GM18868 (cell line): ENCODE data around the gene RSKR.
"Not testable (repeated sequence)": the region's sequence is repeated elsewhere in the genome, so short reads cannot be mapped to it uniquely, and the experiment has no call there.

ENCODE experiments used
- ATAC-seq: cut with Tn5 transposase; IDR thresholded peaks from one replicate; pipeline ENCODE4 v1.9.1; 2021; ENCODE audit warnings: mild to moderate bottlenecking, moderate library complexity; ENCODE audit not compliant: unreplicated experiment

The RSKR gene

DNA sequence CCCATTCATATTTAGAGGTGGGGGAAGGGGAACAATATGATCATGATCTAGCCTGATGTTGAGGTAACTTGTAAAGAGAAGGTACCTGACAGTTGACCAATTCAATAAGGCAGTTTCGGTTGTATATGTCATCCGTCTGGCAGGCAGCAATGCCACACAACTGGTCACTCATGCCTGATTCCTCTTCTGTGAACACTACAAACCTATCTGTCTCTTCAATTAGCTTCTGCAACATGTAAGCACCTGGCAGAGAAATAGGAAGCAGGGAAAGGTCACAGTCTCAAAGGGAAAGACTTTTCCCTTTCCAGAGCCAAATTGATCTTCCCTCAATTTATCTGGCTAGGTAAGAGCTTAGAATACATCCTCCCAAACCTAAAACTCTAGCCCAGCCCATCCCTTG lies 10.2 kb upstream of the RSKR start:
- no peak for ATAC-seq

DNA sequence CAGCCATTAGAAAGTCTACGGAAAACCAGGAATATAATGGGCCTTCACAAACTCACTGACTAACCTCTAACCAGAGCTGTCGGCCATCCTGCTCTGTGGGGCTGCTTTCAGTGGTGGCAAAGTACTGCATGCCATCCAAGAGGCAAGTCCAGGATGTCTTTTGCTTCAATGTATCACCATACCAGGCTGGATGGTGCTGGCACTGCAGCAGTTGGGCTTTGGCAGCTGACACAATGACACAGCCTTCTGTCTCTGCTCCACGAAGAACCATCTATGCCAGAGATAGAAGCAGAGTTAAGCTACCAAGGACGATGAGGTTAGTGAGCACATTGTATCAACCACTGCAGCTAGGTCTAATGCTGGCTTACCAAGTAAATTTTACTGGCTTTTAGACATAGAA lies 9.7 kb upstream of the RSKR start:
- no peak for ATAC-seq

DNA sequence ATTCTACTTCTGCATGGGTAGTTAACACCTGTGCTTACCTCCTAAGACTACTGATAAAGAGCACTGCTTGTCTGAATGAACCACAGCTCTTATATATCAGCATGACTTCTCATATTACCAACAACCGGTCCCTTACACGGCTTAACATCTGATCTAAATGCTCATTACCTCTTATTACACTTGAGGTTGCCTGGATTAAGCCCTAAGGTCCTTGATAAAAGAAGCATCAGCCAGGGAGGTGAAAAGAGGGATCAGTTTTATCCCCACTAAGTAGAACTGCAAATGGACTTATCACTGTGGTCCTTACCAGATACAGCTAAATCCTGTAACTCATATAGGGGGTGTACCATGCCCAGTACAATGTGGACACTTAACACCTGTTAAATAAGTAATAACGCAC lies 8.2 kb upstream of the RSKR start:
- no peak for ATAC-seq

DNA sequence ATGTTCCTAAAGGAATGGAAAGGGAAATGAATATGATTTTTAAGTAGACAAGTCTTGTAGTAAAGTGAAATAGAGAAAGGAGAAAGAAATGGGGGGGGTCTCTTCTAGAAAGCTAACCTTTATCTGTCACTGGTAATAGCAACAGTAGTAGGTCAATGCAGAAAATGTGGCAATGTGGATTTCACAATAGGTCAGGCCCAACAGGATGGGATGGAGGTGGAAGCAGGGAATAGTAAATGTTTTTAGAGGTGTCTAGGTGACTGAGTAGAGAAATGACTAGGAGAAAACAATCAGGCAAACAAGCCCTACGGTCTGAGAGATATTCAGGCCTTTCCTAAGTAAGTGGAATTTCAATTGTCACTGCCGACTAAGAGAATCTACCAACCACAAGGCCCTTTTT lies 6.0 kb upstream of the RSKR start:
- no peak for ATAC-seq

DNA sequence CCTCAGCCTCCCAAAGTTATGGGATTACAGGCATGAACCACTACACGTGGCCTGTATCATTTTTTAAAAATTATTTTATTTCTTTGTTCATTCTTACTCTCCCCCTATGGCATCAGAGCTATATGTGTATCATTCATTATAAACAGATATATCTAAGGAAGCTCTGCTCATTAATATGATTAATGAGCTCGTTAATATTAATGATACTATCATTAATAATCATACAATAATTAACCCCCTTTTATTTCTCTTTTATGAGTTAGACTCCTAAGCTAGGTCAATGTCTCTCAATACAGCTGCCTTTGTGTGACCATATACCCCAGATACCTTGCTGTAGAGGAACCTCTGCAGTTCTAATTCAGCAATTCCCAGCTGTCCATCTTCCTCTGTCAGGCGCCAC lies 4.5 kb upstream of the RSKR start:
- ATAC-seq: no peak

DNA sequence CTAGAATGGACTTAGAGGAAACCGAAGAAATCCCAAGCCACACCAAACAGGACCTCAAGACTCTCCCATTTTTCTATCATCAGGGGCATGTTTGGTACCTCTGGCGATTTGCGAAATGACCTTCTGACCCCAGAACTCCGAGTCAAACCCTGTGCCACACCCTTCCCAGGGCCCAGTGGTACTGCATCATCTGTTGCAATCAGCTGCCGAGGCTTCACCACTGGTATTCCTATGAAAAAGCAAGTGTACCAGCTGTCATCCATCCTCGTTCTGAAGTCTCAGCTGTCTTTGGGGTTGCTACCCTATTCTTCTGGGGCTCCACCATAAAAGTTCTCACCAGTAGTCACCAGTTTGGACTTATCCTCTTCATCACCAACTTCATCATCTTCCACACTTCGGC lies 2.3 kb upstream of the RSKR start:
- ATAC-seq: no peak

DNA sequence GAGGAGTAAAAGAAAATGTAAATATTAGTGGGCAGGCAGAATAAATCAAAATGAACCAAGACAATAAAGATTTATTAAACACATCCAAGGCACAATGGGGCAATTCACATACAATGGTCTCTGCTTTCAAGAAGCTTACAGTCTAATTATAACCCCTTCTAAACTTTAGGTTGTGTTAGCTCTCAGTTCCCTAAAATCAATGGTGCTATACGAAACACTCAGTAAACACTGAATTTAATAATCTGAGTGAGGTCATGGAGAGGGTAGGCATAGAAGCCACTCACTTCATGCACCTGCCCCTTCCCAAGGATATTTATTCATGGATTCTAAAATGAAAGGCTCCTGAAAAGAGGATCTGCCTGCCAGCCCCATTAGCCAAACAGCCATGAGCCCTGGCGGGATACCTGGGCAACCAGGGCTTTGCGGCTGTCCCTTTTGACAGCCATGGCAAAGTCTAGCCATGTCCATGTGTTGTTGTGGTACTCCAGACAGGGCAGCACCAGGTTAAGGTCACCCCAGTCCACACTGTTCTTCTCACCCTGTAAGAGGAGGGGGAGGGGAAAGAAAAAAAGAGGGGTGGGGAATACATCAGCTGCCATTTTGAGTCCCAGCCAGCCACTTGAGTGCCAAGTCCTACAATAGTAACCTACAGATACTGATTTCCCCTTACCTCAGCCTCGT lies 1.4 kb upstream of the RSKR start:
- ATAC-seq: no peak

DNA sequence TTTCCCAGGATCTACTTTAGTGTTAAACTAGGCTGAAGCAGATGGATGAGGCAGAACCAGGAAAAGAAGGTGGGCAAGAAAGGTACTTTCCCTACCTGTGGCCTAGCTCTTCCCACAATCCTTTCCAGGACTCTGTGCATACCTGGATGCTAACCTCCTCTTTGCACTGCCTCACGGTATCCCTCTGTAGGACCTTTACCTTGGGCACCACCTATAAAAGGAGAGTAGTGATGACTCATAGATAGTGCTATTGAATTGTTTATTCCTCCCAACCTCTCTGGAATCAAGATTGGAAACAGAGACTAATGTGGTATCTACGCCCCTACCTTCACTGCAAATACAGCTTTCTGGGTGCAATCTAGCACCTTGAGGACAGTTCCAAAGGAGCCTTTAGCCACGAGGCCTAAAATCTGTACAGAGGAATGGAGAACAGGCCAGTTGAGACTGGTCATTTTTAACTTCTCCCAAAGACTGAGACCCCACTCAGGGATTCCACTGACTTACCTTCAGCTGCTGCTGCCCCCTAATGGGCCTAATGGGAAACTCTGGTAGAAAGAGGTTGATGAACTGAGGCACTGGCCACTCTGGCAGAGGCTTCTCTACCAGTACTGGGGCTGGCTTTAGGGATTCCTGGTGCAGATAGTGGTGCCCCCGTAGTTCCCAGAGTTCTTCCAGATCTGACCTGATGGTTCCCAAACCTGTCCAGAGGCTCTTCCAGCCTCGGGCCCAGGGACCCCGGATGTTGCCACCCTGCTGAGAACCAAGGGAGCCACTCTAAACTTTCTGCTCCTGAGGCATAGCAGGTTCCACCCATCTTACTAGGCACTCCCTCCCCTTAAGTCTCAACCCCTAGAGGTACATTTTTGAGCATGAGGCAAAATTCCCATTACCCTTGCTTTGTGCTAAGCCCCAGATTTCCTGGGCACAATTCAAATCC lies 781 bp downstream of the RSKR start:
- no peak for ATAC-seq

DNA sequence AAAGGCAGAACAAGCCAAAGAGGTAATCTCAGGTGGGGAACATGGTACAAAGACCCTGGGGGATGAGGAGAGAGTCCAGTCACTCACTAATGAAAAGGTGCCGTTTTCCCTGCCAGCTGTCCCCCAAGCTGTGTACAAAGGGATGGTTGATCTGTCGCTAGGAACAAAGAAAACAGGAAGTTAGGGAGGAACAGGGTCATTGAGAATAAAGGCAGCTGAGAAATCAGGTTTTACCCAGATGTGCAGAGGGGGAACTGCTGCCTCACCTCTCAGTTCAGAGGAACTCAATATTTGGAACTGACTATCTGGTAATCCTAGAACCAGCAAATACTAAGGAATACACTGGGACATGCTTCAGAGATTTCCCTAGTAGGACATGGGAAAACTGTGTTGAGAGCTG lies 1.5 kb downstream of the RSKR start:
- no peak for ATAC-seq

DNA sequence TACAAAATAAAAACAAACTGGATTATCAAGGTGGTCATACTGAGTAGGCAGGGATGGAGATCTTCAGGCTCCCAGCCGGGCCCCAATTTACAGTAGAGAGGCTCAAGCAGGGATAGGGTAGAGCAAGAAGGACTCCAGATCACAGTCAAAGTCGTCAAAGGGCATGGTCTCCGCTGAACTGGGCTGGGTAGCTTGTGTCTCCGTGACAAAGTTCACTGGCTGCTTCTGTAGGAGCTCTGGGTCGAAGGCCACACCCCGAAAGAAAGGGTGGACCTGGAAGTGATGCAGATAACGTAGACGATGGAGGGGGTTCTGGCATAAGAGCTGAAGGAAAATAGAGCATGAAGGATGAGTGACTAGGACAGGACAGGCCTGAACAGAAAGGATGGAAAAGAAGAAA lies 3.6 kb downstream of the RSKR start:
- ATAC-seq: no peak

DNA sequence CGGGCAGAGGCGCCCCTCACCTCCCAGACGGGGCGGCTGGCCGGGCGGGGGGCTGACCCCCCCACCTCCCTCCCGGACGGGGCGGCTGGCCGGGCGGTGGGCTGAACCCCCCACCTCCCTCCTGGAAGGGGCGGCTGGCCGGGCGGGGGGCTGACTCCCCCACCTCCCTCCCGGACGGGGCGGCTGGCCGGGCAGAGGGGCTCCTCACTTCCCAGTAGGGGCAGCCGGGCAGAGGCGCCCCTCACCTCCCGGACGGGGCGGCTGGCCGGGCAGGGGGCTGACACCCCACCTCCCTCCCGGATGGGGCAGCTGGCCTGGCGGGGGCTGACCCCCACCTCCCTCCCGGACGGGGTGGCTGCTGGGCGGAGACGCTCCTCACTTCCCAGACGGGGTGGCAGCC lies 10.0 kb downstream of the RSKR start:
- ATAC-seq: not testable (repeated sequence)

DNA sequence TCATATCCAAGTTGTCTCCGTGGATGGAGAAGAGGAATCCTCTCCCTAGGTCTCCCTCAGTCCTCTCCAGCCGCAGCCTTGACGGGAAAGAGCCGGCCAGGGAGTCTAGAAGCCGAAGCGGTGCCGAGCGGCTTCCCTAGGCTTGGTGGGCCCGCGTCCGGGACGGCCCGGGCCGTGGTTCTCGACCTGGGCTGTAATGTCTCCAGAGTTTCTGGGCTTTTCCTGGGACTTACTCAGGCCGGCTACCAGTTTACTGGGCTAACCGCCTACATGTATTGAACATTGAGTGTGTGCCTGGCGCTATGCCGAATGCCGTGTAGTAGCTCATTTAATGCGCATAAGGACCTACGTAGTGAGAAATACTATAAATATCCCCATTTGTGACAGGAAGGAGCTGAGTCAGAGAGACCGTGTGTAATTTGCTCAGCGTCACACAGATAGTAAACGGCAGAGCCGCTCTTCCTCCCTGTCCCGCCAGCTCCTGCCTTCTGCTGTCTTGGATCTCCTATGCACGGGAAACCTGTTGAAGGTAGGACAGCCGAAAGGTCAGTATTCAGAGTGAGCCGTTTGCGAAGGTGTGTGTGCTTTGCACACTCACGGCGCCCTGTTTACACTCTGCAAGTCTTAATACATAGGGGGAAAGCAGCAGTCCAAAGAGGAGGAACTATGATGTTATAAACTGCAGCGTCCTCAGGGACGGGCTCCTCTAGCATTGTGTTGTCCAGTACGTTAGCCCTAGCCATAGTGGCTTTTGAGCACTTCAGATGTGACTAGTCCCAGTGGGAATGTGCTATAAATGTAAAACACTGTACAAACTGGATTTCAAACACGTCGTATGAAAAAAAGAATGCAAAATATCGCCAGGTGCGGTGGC lies 14.4 kb downstream of the RSKR start:
- ATAC-seq: peak; percentile 58

DNA sequence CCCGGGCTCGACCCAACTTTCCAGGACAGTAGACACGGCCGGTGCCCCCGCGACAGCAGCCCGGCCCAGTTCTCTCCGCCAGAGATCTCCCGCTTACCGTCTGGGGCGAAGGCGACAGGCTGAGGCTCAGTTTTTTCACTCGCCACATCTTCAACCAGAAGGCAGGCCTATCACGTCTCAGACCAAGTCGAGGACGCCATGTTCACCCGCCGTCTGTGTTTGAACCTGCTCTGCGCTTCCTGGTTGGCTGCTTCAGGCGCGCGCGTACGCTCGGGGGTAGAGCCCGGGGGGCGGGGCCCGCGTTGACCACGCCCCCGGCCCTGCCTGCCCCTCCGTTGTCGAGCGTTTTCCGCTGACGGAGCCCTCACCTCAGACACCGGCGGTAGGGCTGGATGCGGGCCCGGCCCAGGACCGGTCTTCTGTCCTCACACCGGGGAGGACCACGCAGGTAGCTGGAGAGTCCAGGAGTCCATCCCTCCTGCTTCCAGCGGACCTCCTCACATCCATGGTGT lies 15.1 kb downstream of the RSKR start, which contains the start of gene SPAG5:
SPAG5 (minus strand) TSS at position 227 of the 512 bp plus-strand sequence; CDS start at position 148, 79 bp downstream.
- peak; percentile 79 for ATAC-seq

DNA sequence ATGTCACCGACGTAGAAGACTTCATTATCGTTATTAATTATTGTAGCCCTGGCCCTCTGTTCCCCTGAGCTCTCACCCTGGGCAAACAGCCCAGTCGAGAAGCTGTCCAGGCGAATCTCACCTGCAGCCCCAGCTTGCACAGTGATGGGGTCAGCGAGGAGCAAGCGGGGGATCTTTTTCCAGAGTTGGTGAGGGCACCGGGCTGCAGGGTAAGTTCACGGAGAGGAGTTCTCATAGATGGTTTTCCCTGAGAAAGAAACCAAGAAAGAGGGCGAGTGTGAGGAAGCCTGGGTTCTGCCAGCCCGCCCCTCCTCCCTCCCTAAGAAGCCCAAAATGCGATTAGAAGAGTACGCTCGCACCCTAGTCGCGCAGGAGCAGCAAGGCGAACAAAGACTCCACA lies 15.6 kb downstream of the RSKR start:
- no peak for ATAC-seq

DNA sequence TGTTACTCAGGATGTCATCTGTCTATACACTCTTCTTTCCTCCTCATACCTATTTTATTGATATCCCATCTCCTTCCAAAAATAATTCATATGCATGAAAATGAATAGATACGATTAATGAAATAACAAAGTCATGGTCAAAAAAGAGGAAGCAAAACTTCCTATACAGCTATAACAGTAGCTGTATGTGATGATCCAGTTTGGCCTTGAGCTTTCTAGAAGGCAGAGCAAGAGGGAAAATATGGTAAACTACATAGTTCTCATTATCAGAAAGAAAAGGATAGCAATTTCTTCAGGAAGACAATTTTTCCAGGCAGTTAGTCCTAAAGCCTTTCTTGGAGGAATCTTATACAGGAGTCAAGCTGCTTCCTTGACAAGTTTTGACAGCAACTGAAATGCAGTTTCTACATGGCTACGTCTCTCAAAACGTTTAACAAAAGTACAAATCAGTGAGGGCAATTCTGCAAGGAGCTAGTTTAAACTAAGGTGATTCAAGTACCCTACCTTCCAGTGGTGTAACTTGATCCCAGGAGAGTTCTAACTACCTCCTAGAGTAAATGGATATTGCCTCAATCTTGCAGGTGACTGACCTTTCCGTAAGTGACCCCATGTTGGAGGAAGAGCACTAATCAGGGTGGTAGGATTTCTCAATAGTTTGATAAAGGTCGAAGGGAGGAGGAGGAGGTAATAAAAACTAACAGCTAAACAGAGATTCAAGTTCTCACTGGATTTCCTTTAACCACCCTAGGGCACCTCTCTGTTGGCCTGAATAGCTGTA lies 16.2 kb downstream of the RSKR start:
- no peak for ATAC-seq

DNA sequence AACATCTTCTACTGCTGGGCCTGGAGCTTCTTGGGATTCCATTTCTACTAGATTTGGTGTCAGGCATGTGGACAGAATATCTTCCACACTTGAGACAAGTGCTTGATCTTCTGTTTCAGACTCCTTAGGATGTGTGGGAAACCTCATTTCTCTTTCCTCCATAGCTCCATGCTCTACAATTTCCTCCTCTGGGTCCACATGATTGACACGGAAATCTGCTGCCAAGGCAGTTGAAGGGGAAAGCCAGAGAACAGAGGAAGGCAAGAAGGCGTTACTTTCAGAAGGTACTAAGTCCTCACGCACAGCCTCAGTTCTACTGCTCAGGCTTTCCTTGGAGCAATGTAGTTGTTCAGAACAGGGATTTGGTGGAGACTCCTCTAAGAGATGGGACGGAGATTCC lies 21.7 kb downstream of the RSKR start:
- no peak for ATAC-seq

DNA sequence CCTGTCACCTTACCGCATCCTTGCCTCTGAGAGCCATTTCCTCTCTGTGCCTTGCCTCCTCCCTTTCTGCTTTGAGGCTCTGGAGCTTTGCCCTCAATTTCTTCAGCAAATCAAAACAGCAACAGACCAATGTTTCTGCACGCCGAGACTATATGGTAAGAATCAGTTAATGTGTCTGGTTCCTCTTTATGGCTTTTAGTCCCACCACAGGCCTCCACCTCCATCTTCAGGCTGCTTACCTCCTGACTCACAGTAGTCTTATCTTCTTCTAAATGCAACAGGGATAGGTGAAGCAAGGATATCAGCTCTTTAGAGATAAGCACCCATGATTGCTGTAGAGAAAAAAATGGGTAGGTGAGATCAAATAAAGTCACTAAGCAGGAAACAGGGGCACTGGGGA lies 28.1 kb downstream of the RSKR start:
- ATAC-seq: no peak

DNA sequence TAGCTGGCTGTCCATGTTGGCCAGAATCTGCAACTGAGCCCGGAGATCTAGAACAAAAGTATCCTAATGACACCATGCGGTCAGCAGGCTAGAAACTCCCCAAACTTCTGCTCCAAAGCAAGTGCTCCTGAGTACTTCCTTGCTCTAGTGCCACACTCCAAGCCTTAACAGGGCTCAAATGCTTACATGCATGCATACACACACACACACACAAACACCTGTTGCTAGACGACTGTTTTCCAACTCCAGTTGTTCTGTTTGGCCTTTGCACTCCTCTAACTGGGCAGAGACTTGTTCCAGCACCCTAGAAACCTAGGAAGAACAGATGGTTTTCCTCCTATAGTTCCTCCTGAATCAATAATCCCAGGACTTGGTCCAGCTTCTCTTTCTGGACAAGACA lies 29.6 kb downstream of the RSKR start:
- ATAC-seq: no peak

DNA sequence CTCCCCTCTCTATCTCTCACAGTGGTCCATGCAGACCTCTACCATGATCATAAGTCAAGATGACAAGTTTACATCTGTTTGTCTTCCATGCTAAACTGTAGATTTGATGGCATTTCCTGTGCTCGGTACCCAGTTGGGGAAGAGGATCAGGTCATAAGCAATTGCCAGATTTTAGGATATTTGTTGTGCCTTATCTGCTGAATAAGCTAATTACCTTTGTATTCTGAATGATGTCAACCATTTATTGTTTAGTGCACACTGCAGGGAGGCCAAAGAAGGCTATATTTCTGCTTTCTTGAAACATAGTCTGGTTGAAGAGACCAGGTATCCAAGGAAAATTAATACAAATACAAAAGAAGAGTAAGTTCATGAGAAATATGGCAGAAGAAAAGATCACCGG lies 31.5 kb downstream of the RSKR start:
- no peak for ATAC-seq

DNA sequence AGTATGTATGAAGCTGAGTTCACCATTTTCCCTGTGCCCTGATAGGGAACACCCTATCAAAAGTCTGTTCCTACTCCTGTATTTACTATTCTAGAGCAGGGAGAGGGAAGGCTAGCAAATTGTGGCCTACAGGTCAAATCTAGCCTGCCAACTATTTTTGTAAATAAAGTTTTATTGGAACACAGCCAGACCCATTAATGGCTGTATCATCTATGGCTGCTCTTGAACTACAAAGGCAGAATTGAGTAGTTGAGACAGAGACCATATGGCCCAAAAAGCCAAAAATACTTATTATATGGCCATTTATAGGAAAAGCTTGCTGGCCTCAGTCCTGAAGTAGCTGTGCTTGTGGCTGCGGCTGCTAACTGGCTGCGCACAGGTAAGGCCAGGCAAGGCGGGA lies 33.0 kb downstream of the RSKR start:
- no peak for ATAC-seq
